Activated B cell treated with CpG ODN at 0.5 μM for 24 hours (primary cell): Measurements from ENCODE around the gene SULT1C2. TPM values are rescaled to one million over a fixed set of nuclear protein-coding genes. Genes with fewer than 3 reads are reported as not detected.

Source experiments
- ATAC-seq: fragments of 200-7000 bp; cut with Tn5 transposase; one replicate; pipeline ENCODE4 v1.10.0; 2021; ENCODE audit warnings: low read depth, mild to moderate bottlenecking, moderate library complexity
- CTCF ChIA-PET: fragments of 350-600 bp; sonication (Branson Sonifier 250); formaldehyde crosslinking; loops from one replicate; lab custom pipeline; 2021; ENCODE audit warnings: antibody characterized with exemption; lab: Charles Lee
- POLR2A ChIA-PET: fragments of 350-600 bp; sonication (Branson Sonifier 250); formaldehyde crosslinking; loops from one replicate; lab custom pipeline; 2021; ENCODE audit warnings: antibody characterized with exemption; lab: Charles Lee
- DNase-seq: peaks from one replicate; pipeline ENCODE4 v3.0.0; 2022
- H3K27ac Mint-ChIP-seq: one replicate; pipeline ENCODE4 v1.8.0; 2020; ENCODE audit warnings: mixed read lengths
- H3K27me3 Mint-ChIP-seq: one replicate; pipeline ENCODE4 v1.8.0; 2021; ENCODE audit warnings: mixed read lengths
- H3K36me3 Mint-ChIP-seq: one replicate; pipeline ENCODE4 v1.8.0; 2021; ENCODE audit warnings: low read depth, mixed read lengths
- H3K4me1 Mint-ChIP-seq: one replicate; pipeline ENCODE4 v1.8.0; 2021; ENCODE audit warnings: mixed read lengths
- H3K4me3 Mint-ChIP-seq: one replicate; pipeline ENCODE4 v1.8.0; 2020; ENCODE audit warnings: mild to moderate bottlenecking, mixed read lengths
- H3K9me3 Mint-ChIP-seq: one replicate; pipeline ENCODE4 v1.8.0; 2020; ENCODE audit warnings: mixed read lengths
- intact Hi-C: fragments of 100-400 bp; cut with micrococcal nuclease; formaldehyde crosslinking; loops from one replicate; pipeline ENCODE4 v1.15.1; 2024
- total RNA-seq: library from RNA; stranded (reverse); gene quantifications from 2 replicates; pipeline ENCODE4 v1.2.3, GENCODE V29; 2022
- TF ChIP-seq, protein P1 (sequence below): fragments of 200-600 bp; IDR thresholded peaks from one replicate; pipeline ENCODE4 v1.8.0; 2022; ENCODE audit warnings: antibody characterized with exemption, mild to moderate bottlenecking

SULT1C2 gene
- total RNA-seq, 1 donor from 2014 or later = not detected

DNA sequence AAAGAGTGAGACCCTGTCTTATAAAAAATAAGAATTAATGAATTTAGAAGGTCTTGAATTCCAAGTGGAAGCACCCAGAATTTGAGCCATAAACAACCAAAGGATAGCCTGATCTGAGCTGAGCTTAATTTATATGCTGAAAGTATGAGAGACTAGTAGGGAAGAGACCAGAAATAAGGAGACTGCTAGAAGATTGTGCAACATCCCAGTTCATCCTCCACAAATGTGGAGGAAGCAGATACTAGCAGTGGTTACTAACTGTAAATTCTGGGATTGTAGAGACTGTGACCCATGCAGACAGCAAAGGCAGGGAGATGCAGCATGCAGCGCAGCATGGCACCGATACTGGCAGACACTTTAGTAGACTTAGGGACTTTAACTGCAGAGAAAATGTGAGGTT, 1.5 kb upstream of the SULT1C2 start:
- peaks cover 3% of the 10 kb centered on the region for H3K27me3 Mint-ChIP-seq
- no peaks in the 10 kb centered on the region for H3K36me3 Mint-ChIP-seq
- TF ChIP-seq, protein P1, sequence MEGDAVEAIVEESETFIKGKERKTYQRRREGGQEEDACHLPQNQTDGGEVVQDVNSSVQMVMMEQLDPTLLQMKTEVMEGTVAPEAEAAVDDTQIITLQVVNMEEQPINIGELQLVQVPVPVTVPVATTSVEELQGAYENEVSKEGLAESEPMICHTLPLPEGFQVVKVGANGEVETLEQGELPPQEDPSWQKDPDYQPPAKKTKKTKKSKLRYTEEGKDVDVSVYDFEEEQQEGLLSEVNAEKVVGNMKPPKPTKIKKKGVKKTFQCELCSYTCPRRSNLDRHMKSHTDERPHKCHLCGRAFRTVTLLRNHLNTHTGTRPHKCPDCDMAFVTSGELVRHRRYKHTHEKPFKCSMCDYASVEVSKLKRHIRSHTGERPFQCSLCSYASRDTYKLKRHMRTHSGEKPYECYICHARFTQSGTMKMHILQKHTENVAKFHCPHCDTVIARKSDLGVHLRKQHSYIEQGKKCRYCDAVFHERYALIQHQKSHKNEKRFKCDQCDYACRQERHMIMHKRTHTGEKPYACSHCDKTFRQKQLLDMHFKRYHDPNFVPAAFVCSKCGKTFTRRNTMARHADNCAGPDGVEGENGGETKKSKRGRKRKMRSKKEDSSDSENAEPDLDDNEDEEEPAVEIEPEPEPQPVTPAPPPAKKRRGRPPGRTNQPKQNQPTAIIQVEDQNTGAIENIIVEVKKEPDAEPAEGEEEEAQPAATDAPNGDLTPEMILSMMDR = no peak
- ATAC-seq (no peak), DNase-seq (no peak)
- intact Hi-C loops = no loop called here
- no peak overlapping the region for H3K27ac Mint-ChIP-seq
- POLR2A ChIA-PET = no interaction called here
- no peaks in the 10 kb centered on the region for H3K9me3 Mint-ChIP-seq
- CTCF ChIA-PET = no interaction called here
- no peaks in the 10 kb centered on the region for H3K4me1 Mint-ChIP-seq
- no peak overlapping the region for H3K4me3 Mint-ChIP-seq

DNA sequence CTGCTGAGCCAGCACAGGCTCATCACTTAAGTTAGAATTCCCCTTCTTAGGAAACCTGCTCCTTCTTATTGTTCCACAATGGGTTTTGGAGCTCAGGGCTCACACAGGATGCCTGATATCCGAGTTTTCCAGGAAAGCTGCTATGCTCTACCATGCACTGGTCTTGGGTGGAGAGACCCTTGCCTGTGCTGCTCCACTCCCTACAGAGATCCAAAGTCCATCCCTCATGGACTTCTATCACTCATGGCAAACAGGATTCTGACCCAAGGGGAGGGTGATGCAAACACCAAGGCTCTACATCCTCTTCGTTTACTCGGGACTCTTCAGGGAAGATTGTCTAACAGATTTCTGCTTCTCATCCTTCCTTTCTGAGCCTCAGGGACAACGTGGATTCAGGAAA, 5.2 kb downstream of the SULT1C2 start:
- CTCF ChIA-PET = no interaction called here
- Mint-ChIP-seq H3K27me3 (no peaks in the 10 kb centered on the region), H3K4me3 (no peak overlapping the region), H3K36me3 (no peaks in the 10 kb centered on the region), H3K4me1 (no peaks in the 10 kb centered on the region), H3K9me3 (no peaks in the 10 kb centered on the region), H3K27ac (no peak overlapping the region)
- intact Hi-C loops = no loop called here
- DNase-seq = no peak
- no peak for ATAC-seq
- TF ChIP-seq, protein P1 = no peak
- POLR2A ChIA-PET = no interaction called here

DNA sequence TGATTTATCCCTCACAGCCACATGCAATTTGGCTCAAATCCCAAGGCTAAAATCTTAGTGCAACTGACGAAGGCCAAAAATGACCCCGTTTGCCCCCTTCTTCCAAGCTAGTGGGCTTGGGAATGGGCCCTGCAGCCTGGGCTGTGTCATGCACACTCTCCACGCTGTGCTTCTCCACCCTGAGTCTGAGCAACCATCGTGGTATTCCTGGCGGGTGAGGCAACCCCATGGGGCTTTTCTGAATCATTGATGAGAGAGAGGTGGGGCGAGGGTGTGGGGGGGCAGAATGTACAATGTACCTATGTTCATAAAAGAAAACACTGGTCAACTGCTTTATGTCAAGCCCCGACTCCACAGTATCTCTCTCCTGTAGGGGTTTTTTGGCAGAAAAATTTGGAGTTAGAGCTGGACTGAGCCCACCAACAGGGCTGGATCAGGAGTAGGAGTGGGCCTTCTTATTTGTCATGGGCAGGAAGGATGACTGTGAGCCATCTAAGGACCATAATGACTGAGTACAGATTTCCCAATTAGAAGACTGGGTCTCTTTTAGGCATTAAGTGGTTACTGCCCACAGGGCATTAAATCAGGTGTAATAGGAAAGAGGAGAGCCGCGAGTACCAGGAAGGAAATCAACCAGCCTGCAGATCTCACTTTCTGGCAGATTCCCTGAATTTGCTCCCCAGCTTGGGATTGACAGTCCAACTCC, 8.9 kb downstream of the SULT1C2 start:
- H3K9me3 Mint-ChIP-seq = no peaks in the 10 kb centered on the region
- no peak overlapping the region for H3K27ac Mint-ChIP-seq
- H3K4me3 Mint-ChIP-seq = no peak overlapping the region
- intact Hi-C loops = no loop called here
- no peak for DNase-seq
- CTCF ChIA-PET = no interaction called here
- TF ChIP-seq, protein P1 = no peak
- ATAC-seq = no peak
- no peaks in the 10 kb centered on the region for H3K36me3 Mint-ChIP-seq
- POLR2A ChIA-PET = no interaction called here
- peaks cover 2% of the 10 kb centered on the region for H3K27me3 Mint-ChIP-seq
- no peaks in the 10 kb centered on the region for H3K4me1 Mint-ChIP-seq

DNA sequence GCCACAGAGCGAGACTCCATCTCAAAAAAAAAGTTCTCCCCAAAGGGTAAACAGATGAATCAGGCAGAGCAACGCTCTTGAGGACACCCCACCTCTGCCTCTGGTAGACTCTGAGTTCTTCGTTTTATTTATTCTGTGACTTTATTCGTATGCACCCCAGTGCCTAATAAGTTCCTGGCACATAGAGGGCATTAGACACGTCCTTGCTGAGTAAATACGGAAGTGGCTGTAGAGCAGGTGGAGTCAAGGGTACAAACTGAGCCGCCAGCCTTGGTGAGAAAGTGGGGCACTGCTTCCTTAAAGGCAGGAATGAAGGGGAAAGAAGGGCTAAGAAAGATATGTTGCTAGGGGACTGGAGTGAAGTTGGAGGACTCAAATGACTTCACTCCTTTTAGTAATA, 12.9 kb downstream of the SULT1C2 start:
- POLR2A ChIA-PET = no interaction called here
- CTCF ChIA-PET = no interaction called here
- ATAC-seq (no peak), DNase-seq (no peak)
- no peaks in the 10 kb centered on the region for H3K4me1 Mint-ChIP-seq
- no peak overlapping the region for H3K4me3 Mint-ChIP-seq
- H3K9me3 Mint-ChIP-seq = no peaks in the 10 kb centered on the region
- H3K27ac Mint-ChIP-seq = no peak overlapping the region
- H3K27me3 Mint-ChIP-seq = peaks cover 2% of the 10 kb centered on the region
- TF ChIP-seq, protein P1 = no peak
- intact Hi-C loops = no loop called here
- H3K36me3 Mint-ChIP-seq = no peaks in the 10 kb centered on the region

DNA sequence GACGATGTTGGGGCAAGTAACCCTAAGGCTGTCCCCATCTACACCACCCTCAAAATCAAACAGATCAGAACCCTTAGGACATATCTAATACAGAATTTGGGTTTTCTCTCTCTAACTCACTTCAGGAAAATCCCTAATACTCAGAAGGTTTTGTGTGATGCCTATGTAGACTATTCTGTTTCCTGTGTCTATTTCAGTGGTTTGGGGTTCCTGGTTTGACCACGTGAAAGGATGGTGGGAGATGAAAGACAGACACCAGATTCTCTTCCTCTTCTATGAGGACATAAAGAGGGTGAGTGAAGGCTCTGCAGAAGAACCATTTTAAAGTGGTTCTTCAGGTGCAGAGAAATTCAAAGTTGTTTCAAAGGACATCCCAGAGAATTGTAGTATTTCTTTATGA, 16.3 kb downstream of the SULT1C2 start:
- intact Hi-C loops = no loop called here
- TF ChIP-seq, protein P1 = no peak
- DNase-seq (no peak), ATAC-seq (no peak)
- Mint-ChIP-seq H3K27ac (no peak overlapping the region), H3K36me3 (no peaks in the 10 kb centered on the region), H3K4me3 (no peak overlapping the region), H3K4me1 (no peaks in the 10 kb centered on the region), H3K27me3 (peaks cover 2% of the 10 kb centered on the region), H3K9me3 (no peaks in the 10 kb centered on the region)
- CTCF ChIA-PET = no interaction called here
- POLR2A ChIA-PET = no interaction called here
